Ovary (tissue), 9 donors: ENCODE results near the gene RIC3. TPM values are rescaled to one million over a fixed set of nuclear protein-coding genes. Genes with fewer than 3 reads are reported as not detected.

Source experiments
- DNase-seq, 5 donors: peaks; one replicate each; pipeline ENCODE4 v3.0.0-alpha.2; 2019 to 2020
- H3K27ac ChIP-seq, 2 donors: fragments of 200-600 bp; one replicate each; pipeline versions ENCODE4 v1.5.1 to v1.8.0; 2019 to 2022
- H3K27me3 ChIP-seq: fragments of 200-600 bp; one replicate; pipeline ENCODE4 v1.8.0; 2022
- H3K36me3 ChIP-seq: fragments of 200-600 bp; sonication (generic); one replicate; pipeline ENCODE4 v1.5.1; 2019
- H3K4me1 ChIP-seq: one replicate; pipeline ENCODE4 v1.8.1; 2013; ENCODE audit warnings: mild to moderate bottlenecking, moderate library complexity; ENCODE audit not compliant: insufficient read depth
- H3K4me3 ChIP-seq: fragments of 200-600 bp; sonication (generic); one replicate; pipeline ENCODE4 v1.5.1; 2017
- H3K9me3 ChIP-seq, 2 donors: fragments of 200-600 bp in 1 of 2; sonication (generic) in 1 of 2; one replicate each; pipeline versions ENCODE4 v1.5.1 to v1.8.1; 2013 to 2019; ENCODE audit warnings: mild to moderate bottlenecking in 1 of 2, moderate library complexity in 1 of 2
- EP300 ChIP-seq: sonication (generic); formaldehyde crosslinking; IDR thresholded peaks from one replicate; pipeline ENCODE4 v1.6.1; 2017; ENCODE audit warnings: antibody characterized with exemption
- POLR2A ChIP-seq: fragments of 450-650 bp; IDR thresholded peaks from one replicate; pipeline ENCODE4 v1.6.1; 2017; ENCODE audit warnings: antibody characterized with exemption, mild to moderate bottlenecking, moderate library complexity
- WGBS, 3 donors: extraction: QIAGEN DNeasy Blood & Tissue Kit in 1 of 3; methylation state at CpG; one replicate each; pipeline versions ENCODE4 v1.1.5 to v1.1.7; 2013 to 2017; 5-methylcytosine and 5-hydroxymethylcytosine counted together
- intact Hi-C, 4 donors: fragments of 100-400 bp; cut with DNase I; formaldehyde crosslinking; loops; one replicate each; pipeline versions ENCODE4 v1.11.0 to v1.15.1; 2022 to 2023
- polyA plus RNA-seq, 2 donors: library from polyadenylated mRNA; stranded (reverse); fragments of 200-250 nt in 1 of 2; fragments of 350-450 nt in 1 of 2; fragmentation: Illumina TruSeq in 1 of 2; extraction: RNeasy Lipid Tissue Mini Kit (QIAGEN cat#74804) in 1 of 2; gene quantifications; one replicate each; pipeline ENCODE4 v1.2.3, GENCODE V29; 2013 to 2014
- total RNA-seq, 7 donors: library from RNA; depleted of rRNA in 2 of 7; stranded (reverse); fragments of >200 nt in 2 of 7; fragmentation: NEBNext Ultra II Directional in 3 of 7; extraction: Animal tissue kit (Norgen Biotek cat#: 25700) in 3 of 7; gene quantifications; one replicate each; pipeline versions ENCODE4 v1.1.0 to v1.2.4, GENCODE V29; 2016 to 2023
- TF ChIP-seq, protein P1 (sequence below), 3 donors: fragments of 450-650 bp in 2 of 3; fragments of 200-600 bp in 1 of 3; IDR thresholded peaks; one replicate each; pipeline versions ENCODE4 v1.5.1 to v1.8.0; 2016 to 2022; ENCODE audit warnings: antibody characterized with exemption in 3 of 3, mild to moderate bottlenecking in 1 of 3
- donor health status: DM: no; HTN: no; CAD: no; lungs with moderate emphysema.
- donor health status: DM: no; HTN: no; CAD: no.
- donor health status: Bipolar disorder and iron deficiency.
- donor health status: DM: yes; HTN: yes; CAD: no.
- donor health status: DM: no; HTN: no; CAD: no.
- donor health status: DM: yes; HTN: yes; CAD: no.

Gene RIC3
- total and polyA plus RNA-seq, 9 donors, result 10.6 to 31.4 (median 26.3) TPM

DNA sequence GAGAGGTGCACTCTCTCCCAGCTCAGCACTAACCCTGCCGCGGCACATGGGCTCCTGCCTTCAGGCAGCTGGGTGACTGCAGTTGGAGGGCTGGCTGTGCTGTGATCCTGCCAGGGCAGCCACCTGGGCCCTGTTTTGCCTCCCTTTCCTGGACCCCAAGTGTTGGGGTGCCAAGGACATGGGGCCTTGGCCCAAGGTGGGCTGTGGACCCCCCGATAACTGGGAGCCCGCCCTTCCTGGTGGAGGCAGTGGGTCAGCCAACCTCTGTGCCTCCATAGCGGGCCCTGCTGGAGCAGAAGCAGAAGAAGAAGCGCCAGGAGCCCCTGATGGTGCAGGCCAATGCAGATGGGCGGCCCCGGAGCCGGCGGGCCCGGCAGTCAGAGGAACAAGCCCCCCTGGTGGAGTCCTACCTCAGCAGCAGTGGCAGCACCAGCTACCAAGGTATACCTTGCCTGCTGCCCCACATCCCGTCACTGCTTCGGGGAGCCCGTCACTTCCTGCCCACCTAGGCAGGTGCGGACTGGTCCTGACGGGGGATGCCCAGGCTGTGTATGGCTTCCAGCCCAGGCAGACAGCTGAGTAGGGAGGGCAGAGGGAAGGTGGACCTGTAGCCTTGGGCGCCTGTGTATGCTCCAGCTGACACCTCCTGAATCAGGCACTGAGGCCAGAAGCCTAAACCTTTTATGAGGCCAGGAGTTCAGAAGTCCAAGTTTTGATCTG is 78.9 kb downstream of the RIC3 start:
- no peaks in the 10 kb centered on the region for H3K9me3 ChIP-seq
- TF ChIP-seq POLR2A, result no peak
- TF ChIP-seq, protein P1, sequence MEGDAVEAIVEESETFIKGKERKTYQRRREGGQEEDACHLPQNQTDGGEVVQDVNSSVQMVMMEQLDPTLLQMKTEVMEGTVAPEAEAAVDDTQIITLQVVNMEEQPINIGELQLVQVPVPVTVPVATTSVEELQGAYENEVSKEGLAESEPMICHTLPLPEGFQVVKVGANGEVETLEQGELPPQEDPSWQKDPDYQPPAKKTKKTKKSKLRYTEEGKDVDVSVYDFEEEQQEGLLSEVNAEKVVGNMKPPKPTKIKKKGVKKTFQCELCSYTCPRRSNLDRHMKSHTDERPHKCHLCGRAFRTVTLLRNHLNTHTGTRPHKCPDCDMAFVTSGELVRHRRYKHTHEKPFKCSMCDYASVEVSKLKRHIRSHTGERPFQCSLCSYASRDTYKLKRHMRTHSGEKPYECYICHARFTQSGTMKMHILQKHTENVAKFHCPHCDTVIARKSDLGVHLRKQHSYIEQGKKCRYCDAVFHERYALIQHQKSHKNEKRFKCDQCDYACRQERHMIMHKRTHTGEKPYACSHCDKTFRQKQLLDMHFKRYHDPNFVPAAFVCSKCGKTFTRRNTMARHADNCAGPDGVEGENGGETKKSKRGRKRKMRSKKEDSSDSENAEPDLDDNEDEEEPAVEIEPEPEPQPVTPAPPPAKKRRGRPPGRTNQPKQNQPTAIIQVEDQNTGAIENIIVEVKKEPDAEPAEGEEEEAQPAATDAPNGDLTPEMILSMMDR (IDR thresholded peaks at IDR 0.05), result no peak
- no peak for TF ChIP-seq EP300
- H3K27me3 ChIP-seq, result no peaks in the 10 kb centered on the region
- peaks cover 2% of the 10 kb centered on the region for H3K4me1 ChIP-seq
- no peak for DNase-seq
- 84 to 91% (median 88%) methylated on average over 8 to 17 of the region's 17 CpGs for WGBS, 3 donors
- intact Hi-C loops, result loop anchor here in 3 of 4 donors (2.0 to 10.0 kb wide), 3 partner anchors 57 to 85 kb away; no protein-coding TSS in a partner anchor
- H3K27ac ChIP-seq, result no peak overlapping the region
- no peaks in the 10 kb centered on the region for H3K36me3 ChIP-seq
- H3K4me3 ChIP-seq, result no peak overlapping the region

DNA sequence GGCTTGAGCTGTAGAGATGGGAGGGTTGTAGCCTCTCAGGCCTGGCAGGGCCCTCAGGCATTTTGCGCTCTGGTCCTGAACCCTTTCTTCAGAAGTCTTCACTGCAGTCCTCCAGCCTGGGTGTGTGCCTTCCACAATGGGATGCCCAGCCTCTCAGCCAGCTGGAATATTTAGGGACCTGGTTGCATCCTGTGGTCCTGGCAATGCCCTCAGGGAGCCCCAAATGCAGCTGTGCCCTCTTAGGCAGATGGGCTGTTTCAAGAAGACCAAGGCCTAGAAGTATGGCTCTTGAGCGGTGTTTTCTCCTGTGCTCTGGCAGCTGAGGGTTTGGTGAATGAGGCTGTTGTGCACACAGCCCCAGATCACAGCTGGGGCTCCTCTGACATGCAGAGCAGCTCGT is 81.1 kb downstream of the RIC3 start:
- no peak for DNase-seq
- no peaks in the 10 kb centered on the region for H3K27me3 ChIP-seq
- WGBS, 3 donors, result 72 to 78% (median 73%) methylated on average over 3 of the region's 3 CpGs
- TF ChIP-seq, protein P1 (IDR thresholded peaks at IDR 0.05), result no peak
- no peak for TF ChIP-seq POLR2A
- TF ChIP-seq EP300, result no peak
- H3K27ac ChIP-seq, result no peak overlapping the region
- peaks cover 2% of the 10 kb centered on the region for H3K4me1 ChIP-seq
- H3K36me3 ChIP-seq, result no peaks in the 10 kb centered on the region
- H3K9me3 ChIP-seq, result no peaks in the 10 kb centered on the region
- no peak overlapping the region for H3K4me3 ChIP-seq
- intact Hi-C loops, result no loop called here

DNA sequence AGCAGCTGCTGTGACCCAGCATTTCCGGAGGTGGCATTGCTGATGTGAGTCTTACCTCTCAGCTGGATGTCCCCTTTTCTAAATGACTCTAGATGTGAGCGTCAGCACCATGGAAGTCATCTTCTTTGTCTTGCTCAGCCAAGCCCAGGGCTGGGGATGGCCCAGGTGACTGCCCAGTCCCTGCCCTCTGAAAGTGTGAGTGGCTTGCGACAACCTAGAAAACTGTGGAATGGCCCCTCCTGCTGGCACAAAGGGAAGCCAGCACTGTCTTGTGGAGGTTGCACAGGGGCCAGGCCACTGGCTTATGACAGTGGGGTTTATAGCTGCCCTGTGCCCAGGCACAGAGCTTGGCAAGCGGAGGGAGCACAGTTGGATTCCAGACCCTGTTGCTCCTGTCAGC is 81.6 kb downstream of the RIC3 start:
- H3K4me3 ChIP-seq, result no peak overlapping the region
- no peaks in the 10 kb centered on the region for H3K27me3 ChIP-seq
- intact Hi-C loops, result no loop called here
- H3K9me3 ChIP-seq, result no peaks in the 10 kb centered on the region
- H3K27ac ChIP-seq, result no peak overlapping the region
- no peak for DNase-seq
- H3K4me1 ChIP-seq, result peaks cover 5% of the 10 kb centered on the region
- no peaks in the 10 kb centered on the region for H3K36me3 ChIP-seq
- TF ChIP-seq, protein P1 (IDR thresholded peaks at IDR 0.05), result no peak
- no peak for TF ChIP-seq EP300
- no peak for TF ChIP-seq POLR2A
- WGBS, 3 donors, result 92 to 94% (median 93%) methylated on average over 4 of the region's 4 CpGs

DNA sequence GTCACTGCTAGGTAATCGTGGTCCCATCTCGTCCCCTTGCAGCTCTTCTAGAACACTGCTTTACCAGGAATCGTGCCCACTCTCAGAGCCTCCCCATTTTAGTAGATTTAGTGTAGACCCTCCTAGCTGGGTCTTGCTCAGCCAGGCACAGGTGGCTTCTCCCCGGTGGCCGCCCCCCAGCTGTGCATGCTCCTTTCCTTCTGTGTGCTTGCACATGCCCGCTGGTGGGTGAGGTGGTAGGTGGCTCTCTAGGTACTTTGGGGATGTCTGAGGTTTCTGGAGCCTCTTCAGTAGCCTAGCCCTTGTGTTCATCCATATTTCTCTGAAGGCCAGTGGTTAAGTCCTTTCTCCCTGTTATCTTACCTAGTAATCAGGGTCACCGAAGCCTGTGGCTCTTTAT is 82.3 kb downstream of the RIC3 start:
- H3K4me3 ChIP-seq, result no peak overlapping the region
- 88 to 93% (median 92%) methylated on average over 7 of the region's 7 CpGs for WGBS, 3 donors
- H3K27ac ChIP-seq, result no peak overlapping the region
- peaks cover 7% of the 10 kb centered on the region for H3K4me1 ChIP-seq
- intact Hi-C loops, result no loop called here
- H3K36me3 ChIP-seq, result no peaks in the 10 kb centered on the region
- peak in 1 of 5 donors; percentile 5 for DNase-seq
- no peaks in the 10 kb centered on the region for H3K27me3 ChIP-seq
- no peaks in the 10 kb centered on the region for H3K9me3 ChIP-seq
- no peak for TF ChIP-seq POLR2A
- TF ChIP-seq, protein P1 (IDR thresholded peaks at IDR 0.05), result no peak
- no peak for TF ChIP-seq EP300
